ENCODE results near the gene IGBP1. TPM values are rescaled to one million over a fixed set of nuclear protein-coding genes. Genes with fewer than 3 reads are reported as not detected.

Gene IGBP1
- total RNA-seq, 1 experiment from 2014 or later: 57.6 TPM

Other genes with a start within 250 kb of the IGBP1 start
- gene AWAT2, start 83.5 kb upstream of the IGBP1 start, total RNA-seq (2021): not detected in 2 replicates
- not detected in 2 replicates for gene OTUD6A, start 71.0 kb upstream of the IGBP1 start, total RNA-seq (2021)
- gene DGAT2L6, start 44.0 kb downstream of the IGBP1 start, total RNA-seq (2021): not detected in 2 replicates
- not detected in 2 replicates for gene AWAT1, start 101.2 kb downstream of the IGBP1 start, total RNA-seq (2021)
- gene P2RY4, start 126.8 kb downstream of the IGBP1 start, total RNA-seq (2021): 0.50 and 0.65 TPM in 2 replicates
- gene ARR3, start 134.9 kb downstream of the IGBP1 start, total RNA-seq (2021): not detected in 2 replicates
- not detected in 2 replicates for gene RAB41, start 148.7 kb downstream of the IGBP1 start, total RNA-seq (2021)
- 42.0 and 51.2 TPM in 2 replicates for gene PDZD11, start 156.5 kb downstream of the IGBP1 start, total RNA-seq (2021)
- 36.7 and 52.9 TPM in 2 replicates for gene KIF4A, start 156.7 kb downstream of the IGBP1 start, total RNA-seq (2021)

Measured in PC-9 (cell line).